ENCODE data around the gene EFNA1. TPM values are rescaled to one million over a fixed set of nuclear protein-coding genes. Genes with fewer than 3 reads are reported as not detected.

The EFNA1 gene
- total RNA-seq, 1 experiment from 2014 or later: 6.5 TPM

DNA sequence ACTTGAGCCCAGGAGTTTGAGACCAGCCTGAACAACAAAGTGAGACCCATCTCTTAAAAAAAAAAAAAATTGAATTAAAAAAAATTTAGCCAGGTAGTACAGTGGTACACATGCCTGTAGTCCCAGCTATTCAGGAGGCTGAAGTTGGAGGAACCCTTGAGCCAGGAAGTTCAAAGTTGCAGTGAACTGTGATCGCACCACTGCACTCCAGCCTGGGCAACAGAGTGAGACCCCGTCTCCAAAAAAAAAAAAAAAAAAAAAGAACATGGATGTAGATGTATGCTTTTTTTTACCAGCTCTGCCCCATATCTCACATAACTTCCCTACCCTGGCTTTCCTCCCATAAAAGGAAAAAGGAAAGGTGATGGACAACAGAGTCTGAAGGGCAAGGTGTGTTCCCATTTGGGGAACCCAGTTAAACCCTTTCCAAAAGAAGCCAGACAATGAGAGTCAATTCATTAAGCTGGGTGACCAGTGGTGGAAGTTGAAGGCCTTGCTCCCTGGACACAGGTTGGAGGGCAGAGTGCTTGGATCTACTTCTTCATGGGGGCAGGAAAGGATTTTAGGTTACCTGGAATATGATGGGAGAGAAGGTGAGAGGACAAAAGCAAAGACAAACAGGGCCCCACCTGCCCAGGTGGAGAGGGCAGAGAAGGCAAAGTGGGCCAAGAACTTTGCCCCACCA, 42.6 kb downstream of the EFNA1 start (continued):
- TF ChIP-seq, protein P1, sequence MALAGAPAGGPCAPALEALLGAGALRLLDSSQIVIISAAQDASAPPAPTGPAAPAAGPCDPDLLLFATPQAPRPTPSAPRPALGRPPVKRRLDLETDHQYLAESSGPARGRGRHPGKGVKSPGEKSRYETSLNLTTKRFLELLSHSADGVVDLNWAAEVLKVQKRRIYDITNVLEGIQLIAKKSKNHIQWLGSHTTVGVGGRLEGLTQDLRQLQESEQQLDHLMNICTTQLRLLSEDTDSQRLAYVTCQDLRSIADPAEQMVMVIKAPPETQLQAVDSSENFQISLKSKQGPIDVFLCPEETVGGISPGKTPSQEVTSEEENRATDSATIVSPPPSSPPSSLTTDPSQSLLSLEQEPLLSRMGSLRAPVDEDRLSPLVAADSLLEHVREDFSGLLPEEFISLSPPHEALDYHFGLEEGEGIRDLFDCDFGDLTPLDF (CRISPR knock-in tag; IDR thresholded peaks at IDR 0.05): no peak
- TF ChIP-seq, protein P2, sequence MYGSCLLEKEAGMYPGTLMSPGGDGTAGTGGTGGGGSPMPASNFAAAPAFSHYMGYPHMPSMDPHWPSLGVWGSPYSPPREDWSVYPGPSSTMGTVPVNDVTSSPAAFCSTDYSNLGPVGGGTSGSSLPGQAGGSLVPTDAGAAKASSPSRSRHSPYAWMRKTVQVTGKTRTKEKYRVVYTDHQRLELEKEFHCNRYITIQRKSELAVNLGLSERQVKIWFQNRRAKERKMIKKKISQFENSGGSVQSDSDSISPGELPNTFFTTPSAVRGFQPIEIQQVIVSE (CRISPR knock-in tag; IDR thresholded peaks at IDR 0.05; ENCODE audit: borderline replicate concordance): no peak
- TF ChIP-seq RORB (CRISPR knock-in tag; IDR thresholded peaks at IDR 0.05) (no peak), GABPB1 (CRISPR knock-in tag; IDR thresholded peaks at IDR 0.05) (no peak), SP1 (CRISPR knock-in tag; conservative IDR thresholded peaks at IDR 0.05) (no peak), MYBL2 (CRISPR knock-in tag; IDR thresholded peaks at IDR 0.05) (no peak)
- TF ChIP-seq, protein P3, sequence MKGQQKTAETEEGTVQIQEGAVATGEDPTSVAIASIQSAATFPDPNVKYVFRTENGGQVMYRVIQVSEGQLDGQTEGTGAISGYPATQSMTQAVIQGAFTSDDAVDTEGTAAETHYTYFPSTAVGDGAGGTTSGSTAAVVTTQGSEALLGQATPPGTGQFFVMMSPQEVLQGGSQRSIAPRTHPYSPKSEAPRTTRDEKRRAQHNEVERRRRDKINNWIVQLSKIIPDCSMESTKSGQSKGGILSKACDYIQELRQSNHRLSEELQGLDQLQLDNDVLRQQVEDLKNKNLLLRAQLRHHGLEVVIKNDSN (CRISPR knock-in tag; IDR thresholded peaks at IDR 0.05): no peak
- TF ChIP-seq, protein P4, sequence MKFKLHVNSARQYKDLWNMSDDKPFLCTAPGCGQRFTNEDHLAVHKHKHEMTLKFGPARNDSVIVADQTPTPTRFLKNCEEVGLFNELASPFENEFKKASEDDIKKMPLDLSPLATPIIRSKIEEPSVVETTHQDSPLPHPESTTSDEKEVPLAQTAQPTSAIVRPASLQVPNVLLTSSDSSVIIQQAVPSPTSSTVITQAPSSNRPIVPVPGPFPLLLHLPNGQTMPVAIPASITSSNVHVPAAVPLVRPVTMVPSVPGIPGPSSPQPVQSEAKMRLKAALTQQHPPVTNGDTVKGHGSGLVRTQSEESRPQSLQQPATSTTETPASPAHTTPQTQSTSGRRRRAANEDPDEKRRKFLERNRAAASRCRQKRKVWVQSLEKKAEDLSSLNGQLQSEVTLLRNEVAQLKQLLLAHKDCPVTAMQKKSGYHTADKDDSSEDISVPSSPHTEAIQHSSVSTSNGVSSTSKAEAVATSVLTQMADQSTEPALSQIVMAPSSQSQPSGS (CRISPR knock-in tag; IDR thresholded peaks at IDR 0.05; ENCODE audit: borderline replicate concordance, low read depth): no peak

DNA sequence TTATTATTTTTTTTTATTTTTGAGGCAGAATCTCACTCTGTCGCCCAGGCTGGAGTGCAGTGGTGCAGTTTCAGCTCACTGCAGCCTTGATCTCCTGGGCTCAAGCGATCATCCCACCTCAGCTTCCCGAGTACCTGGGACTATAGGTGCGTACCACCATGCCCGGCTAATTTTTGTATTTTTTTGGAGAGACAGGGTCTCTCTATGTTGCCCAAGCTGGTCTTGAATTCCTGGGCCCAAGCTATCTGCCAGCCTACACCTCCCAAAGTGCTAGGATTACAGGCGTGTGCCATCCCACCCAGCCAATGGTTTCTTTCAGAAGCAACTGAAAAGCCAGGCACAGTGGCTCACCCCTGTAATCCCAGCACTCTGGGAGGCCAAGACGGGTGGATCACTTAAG, 43.1 kb downstream of the EFNA1 start:
- DNase-seq (ENCODE audit: low spot score) (no peak), ATAC-seq (no peak)
- Mint-ChIP-seq H3K4me3 (peak overlapping the region; percentile 94; the same call in 1 of the 2 replicates), H3K9me3 (no peaks in the 10 kb centered on the region), H3K4me1 (peaks cover 34% of the 10 kb centered on the region), H3K36me3 (peaks cover 14% of the 10 kb centered on the region), H3K27me3 (ENCODE audit: low read depth) (no peaks in the 10 kb centered on the region; the same call in 1 of the 2 replicates), H3K27ac (no peak overlapping the region)
- POLR2A ChIA-PET: no interaction called here
- CTCF ChIA-PET: interaction anchor here (1.4 to 12.2 kb wide), 4 partner anchors 42 to 86 kb away, joined by 6 to 605 read pairs (median 140); partner anchors contain the start of gene EFNA1
- TF ChIP-seq IRF2 (CRISPR knock-in tag; IDR thresholded peaks at IDR 0.05; ENCODE audit: borderline replicate concordance, low read depth) (no peak), CREM (CRISPR knock-in tag; IDR thresholded peaks at IDR 0.05) (no peak), MYBL2 (CRISPR knock-in tag; IDR thresholded peaks at IDR 0.05) (no peak), ZNF138 (CRISPR knock-in tag; conservative IDR thresholded peaks at IDR 0.05) (no peak), ETV6 (CRISPR knock-in tag; IDR thresholded peaks at IDR 0.05) (no peak), FOXP1 (CRISPR knock-in tag; IDR thresholded peaks at IDR 0.05; ENCODE audit: borderline replicate concordance) (no peak), PRRX2 (CRISPR knock-in tag; IDR thresholded peaks at IDR 0.05) (no peak)
- TF ChIP-seq, protein P5, sequence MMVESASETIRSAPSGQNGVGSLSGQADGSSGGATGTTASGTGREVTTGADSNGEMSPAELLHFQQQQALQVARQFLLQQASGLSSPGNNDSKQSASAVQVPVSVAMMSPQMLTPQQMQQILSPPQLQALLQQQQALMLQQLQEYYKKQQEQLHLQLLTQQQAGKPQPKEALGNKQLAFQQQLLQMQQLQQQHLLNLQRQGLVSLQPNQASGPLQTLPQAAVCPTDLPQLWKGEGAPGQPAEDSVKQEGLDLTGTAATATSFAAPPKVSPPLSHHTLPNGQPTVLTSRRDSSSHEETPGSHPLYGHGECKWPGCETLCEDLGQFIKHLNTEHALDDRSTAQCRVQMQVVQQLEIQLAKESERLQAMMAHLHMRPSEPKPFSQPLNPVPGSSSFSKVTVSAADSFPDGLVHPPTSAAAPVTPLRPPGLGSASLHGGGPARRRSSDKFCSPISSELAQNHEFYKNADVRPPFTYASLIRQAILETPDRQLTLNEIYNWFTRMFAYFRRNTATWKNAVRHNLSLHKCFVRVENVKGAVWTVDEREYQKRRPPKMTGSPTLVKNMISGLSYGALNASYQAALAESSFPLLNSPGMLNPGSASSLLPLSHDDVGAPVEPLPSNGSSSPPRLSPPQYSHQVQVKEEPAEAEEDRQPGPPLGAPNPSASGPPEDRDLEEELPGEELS (CRISPR knock-in tag; IDR thresholded peaks at IDR 0.05): no peak
- TF ChIP-seq, protein P6, sequence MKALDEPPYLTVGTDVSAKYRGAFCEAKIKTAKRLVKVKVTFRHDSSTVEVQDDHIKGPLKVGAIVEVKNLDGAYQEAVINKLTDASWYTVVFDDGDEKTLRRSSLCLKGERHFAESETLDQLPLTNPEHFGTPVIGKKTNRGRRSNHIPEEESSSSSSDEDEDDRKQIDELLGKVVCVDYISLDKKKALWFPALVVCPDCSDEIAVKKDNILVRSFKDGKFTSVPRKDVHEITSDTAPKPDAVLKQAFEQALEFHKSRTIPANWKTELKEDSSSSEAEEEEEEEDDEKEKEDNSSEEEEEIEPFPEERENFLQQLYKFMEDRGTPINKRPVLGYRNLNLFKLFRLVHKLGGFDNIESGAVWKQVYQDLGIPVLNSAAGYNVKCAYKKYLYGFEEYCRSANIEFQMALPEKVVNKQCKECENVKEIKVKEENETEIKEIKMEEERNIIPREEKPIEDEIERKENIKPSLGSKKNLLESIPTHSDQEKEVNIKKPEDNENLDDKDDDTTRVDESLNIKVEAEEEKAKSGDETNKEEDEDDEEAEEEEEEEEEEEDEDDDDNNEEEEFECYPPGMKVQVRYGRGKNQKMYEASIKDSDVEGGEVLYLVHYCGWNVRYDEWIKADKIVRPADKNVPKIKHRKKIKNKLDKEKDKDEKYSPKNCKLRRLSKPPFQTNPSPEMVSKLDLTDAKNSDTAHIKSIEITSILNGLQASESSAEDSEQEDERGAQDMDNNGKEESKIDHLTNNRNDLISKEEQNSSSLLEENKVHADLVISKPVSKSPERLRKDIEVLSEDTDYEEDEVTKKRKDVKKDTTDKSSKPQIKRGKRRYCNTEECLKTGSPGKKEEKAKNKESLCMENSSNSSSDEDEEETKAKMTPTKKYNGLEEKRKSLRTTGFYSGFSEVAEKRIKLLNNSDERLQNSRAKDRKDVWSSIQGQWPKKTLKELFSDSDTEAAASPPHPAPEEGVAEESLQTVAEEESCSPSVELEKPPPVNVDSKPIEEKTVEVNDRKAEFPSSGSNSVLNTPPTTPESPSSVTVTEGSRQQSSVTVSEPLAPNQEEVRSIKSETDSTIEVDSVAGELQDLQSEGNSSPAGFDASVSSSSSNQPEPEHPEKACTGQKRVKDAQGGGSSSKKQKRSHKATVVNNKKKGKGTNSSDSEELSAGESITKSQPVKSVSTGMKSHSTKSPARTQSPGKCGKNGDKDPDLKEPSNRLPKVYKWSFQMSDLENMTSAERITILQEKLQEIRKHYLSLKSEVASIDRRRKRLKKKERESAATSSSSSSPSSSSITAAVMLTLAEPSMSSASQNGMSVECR (CRISPR knock-in tag; IDR thresholded peaks at IDR 0.05; ENCODE audit: borderline replicate concordance): no peak
- TF ChIP-seq, protein P7, sequence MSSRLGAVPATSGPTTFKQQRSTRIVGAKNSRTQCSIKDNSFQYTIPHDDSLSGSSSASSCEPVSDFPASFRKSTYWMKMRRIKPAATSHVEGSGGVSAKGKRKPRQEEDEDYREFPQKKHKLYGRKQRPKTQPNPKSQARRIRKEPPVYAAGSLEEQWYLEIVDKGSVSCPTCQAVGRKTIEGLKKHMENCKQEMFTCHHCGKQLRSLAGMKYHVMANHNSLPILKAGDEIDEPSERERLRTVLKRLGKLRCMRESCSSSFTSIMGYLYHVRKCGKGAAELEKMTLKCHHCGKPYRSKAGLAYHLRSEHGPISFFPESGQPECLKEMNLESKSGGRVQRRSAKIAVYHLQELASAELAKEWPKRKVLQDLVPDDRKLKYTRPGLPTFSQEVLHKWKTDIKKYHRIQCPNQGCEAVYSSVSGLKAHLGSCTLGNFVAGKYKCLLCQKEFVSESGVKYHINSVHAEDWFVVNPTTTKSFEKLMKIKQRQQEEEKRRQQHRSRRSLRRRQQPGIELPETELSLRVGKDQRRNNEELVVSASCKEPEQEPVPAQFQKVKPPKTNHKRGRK (CRISPR knock-in tag; IDR thresholded peaks at IDR 0.05; ENCODE audit: borderline replicate concordance): no peak
- TF ChIP-seq, protein P8, sequence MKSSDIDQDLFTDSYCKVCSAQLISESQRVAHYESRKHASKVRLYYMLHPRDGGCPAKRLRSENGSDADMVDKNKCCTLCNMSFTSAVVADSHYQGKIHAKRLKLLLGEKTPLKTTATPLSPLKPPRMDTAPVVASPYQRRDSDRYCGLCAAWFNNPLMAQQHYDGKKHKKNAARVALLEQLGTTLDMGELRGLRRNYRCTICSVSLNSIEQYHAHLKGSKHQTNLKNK (CRISPR knock-in tag; IDR thresholded peaks at IDR 0.05): no peak
- TF ChIP-seq, protein P9, sequence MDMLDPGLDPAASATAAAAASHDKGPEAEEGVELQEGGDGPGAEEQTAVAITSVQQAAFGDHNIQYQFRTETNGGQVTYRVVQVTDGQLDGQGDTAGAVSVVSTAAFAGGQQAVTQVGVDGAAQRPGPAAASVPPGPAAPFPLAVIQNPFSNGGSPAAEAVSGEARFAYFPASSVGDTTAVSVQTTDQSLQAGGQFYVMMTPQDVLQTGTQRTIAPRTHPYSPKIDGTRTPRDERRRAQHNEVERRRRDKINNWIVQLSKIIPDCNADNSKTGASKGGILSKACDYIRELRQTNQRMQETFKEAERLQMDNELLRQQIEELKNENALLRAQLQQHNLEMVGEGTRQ (CRISPR knock-in tag; IDR thresholded peaks at IDR 0.05): no peak
- TF ChIP-seq, protein P10, sequence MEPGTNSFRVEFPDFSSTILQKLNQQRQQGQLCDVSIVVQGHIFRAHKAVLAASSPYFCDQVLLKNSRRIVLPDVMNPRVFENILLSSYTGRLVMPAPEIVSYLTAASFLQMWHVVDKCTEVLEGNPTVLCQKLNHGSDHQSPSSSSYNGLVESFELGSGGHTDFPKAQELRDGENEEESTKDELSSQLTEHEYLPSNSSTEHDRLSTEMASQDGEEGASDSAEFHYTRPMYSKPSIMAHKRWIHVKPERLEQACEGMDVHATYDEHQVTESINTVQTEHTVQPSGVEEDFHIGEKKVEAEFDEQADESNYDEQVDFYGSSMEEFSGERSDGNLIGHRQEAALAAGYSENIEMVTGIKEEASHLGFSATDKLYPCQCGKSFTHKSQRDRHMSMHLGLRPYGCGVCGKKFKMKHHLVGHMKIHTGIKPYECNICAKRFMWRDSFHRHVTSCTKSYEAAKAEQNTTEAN (CRISPR knock-in tag; IDR thresholded peaks at IDR 0.05): no peak

Measured in WTC11 (cell line).